ENCODE results near the gene KCTD5.
A peak's percentile ranks its signal among the peaks of the same experiment; 100 is the strongest.
"Not testable (repeated sequence)": the region's sequence is repeated elsewhere in the genome, so short reads cannot be mapped to it uniquely, and the experiment has no call there.

The KCTD5 gene

GRCh38 chr16:2663553-2664546 is 18.5 kb upstream of the KCTD5 start:
- TF ChIP-seq TAF1 (IDR thresholded peaks at IDR 0.05; ENCODE audit: low read depth, low read length): no peak
- no peak for TF ChIP-seq POU2F2 (IDR thresholded peaks at IDR 0.05; ENCODE audit: low read depth, low read length)
- no peak for FAIRE-seq
- no peak for DNase-seq (ENCODE audit: insufficient read length, low spot score)

- DNase-seq (ENCODE audit: insufficient read length, low spot score): no peak
- FAIRE-seq: no peak
- TF ChIP-seq POLR2A (IDR thresholded peaks at IDR 0.05; ENCODE audit: low read depth, low read length) (no peak), PAX5 (IDR thresholded peaks at IDR 0.05; ENCODE audit: insufficient read depth, low read length, severe bottlenecking) (no peak), TAF1 (IDR thresholded peaks at IDR 0.05; ENCODE audit: low read depth, low read length) (no peak)
These were observed 17.7 kb upstream of the KCTD5 start for GRCh38 chr16:2664574-2664982.

- DNase-seq (ENCODE audit: insufficient read length, low spot score); FAIRE-seq: not testable (repeated sequence)
These were observed 15.7 kb upstream of the KCTD5 start for GRCh38 chr16:2666671-2667070.

GRCh38 chr16:2669587-2669986 is 12.7 kb upstream of the KCTD5 start:
- FAIRE-seq: not testable (repeated sequence)

GRCh38 chr16:2670017-2670416 is 12.3 kb upstream of the KCTD5 start:
- FAIRE-seq; DNase-seq (ENCODE audit: insufficient read length, low spot score): not testable (repeated sequence)

More at GRCh38 chr16:2669587-2669986, 12.7 kb upstream of the KCTD5 start:
- DNase-seq (ENCODE audit: insufficient read length, low spot score): not testable (repeated sequence)

- FAIRE-seq: peak; percentile 77
- not testable (repeated sequence) for DNase-seq (ENCODE audit: insufficient read length, low spot score)
These were observed 11.1 kb upstream of the KCTD5 start for GRCh38 chr16:2671193-2671592.

GRCh38 chr16:2671741-2672140 is 10.6 kb upstream of the KCTD5 start:
- no peak for FAIRE-seq
- no peak for DNase-seq (ENCODE audit: insufficient read length, low spot score)
- no peak for TF ChIP-seq PAX5 (IDR thresholded peaks at IDR 0.05; ENCODE audit: insufficient read depth, low read length, severe bottlenecking)
- no peak for TF ChIP-seq POLR2A (IDR thresholded peaks at IDR 0.05; ENCODE audit: low read depth, low read length)
- no peak for TF ChIP-seq TAF1 (IDR thresholded peaks at IDR 0.05; ENCODE audit: low read depth, low read length)
- TF ChIP-seq POLR2AphosphoS5 (IDR thresholded peaks at IDR 0.05; ENCODE audit: low read depth, low read length): no peak
- TF ChIP-seq POU2F2 (IDR thresholded peaks at IDR 0.05; ENCODE audit: low read depth, low read length): no peak
- TF ChIP-seq SPI1 (IDR thresholded peaks at IDR 0.05; ENCODE audit: low read depth, low read length): no peak

GRCh38 chr16:2673066-2673999 is 9.0 kb upstream of the KCTD5 start:
- peak; percentile 57 for FAIRE-seq
- no peak for TF ChIP-seq POU2F2 (IDR thresholded peaks at IDR 0.05; ENCODE audit: low read depth, low read length)
- TF ChIP-seq POLR2AphosphoS5 (IDR thresholded peaks at IDR 0.05; ENCODE audit: low read depth, low read length): peak; percentile 49; the same call in 1 of the 2 replicates
- TF ChIP-seq PAX5 (IDR thresholded peaks at IDR 0.05; ENCODE audit: insufficient read depth, low read length, severe bottlenecking): no peak
- 0 out of 2 replicates have a peak, but pooled peaks have one; percentile 21 for TF ChIP-seq POLR2A (IDR thresholded peaks at IDR 0.05; ENCODE audit: low read depth, low read length)
- peak; percentile 61; the same call in 1 of the 2 replicates for TF ChIP-seq TAF1 (IDR thresholded peaks at IDR 0.05; ENCODE audit: low read depth, low read length)
- no peak for TF ChIP-seq SPI1 (IDR thresholded peaks at IDR 0.05; ENCODE audit: low read depth, low read length)

GRCh38 chr16:2675021-2675420 is 7.3 kb upstream of the KCTD5 start:
- FAIRE-seq: no peak
- TF ChIP-seq POU2F2 (IDR thresholded peaks at IDR 0.05; ENCODE audit: low read depth, low read length): no peak

More at GRCh38 chr16:2673066-2673999, 9.0 kb upstream of the KCTD5 start:
- DNase-seq (ENCODE audit: insufficient read length, low spot score): peak; percentile 93

GRCh38 chr16:2675714-2676113 is 6.6 kb upstream of the KCTD5 start:
- no peak for TF ChIP-seq SPI1 (IDR thresholded peaks at IDR 0.05; ENCODE audit: low read depth, low read length)
- no peak for TF ChIP-seq POU2F2 (IDR thresholded peaks at IDR 0.05; ENCODE audit: low read depth, low read length)
- TF ChIP-seq POLR2A (IDR thresholded peaks at IDR 0.05; ENCODE audit: low read depth, low read length): no peak
- TF ChIP-seq POLR2AphosphoS5 (IDR thresholded peaks at IDR 0.05; ENCODE audit: low read depth, low read length): no peak
- TF ChIP-seq PAX5 (IDR thresholded peaks at IDR 0.05; ENCODE audit: insufficient read depth, low read length, severe bottlenecking): no peak
- TF ChIP-seq TAF1 (IDR thresholded peaks at IDR 0.05; ENCODE audit: low read depth, low read length): no peak
- FAIRE-seq (no peak), DNase-seq (ENCODE audit: insufficient read length, low spot score) (no peak)

More at GRCh38 chr16:2675021-2675420, 7.3 kb upstream of the KCTD5 start:
- no peak for DNase-seq (ENCODE audit: insufficient read length, low spot score)

- DNase-seq (ENCODE audit: insufficient read length, low spot score); FAIRE-seq: not testable (repeated sequence)
These were observed 5.4 kb upstream of the KCTD5 start for GRCh38 chr16:2676937-2677336.

- not testable (repeated sequence) for DNase-seq (ENCODE audit: insufficient read length, low spot score); FAIRE-seq
These were observed 3.9 kb upstream of the KCTD5 start for GRCh38 chr16:2678206-2678965.

- FAIRE-seq; DNase-seq (ENCODE audit: insufficient read length, low spot score): not testable (repeated sequence)
These were observed 2.4 kb upstream of the KCTD5 start for GRCh38 chr16:2679902-2680301.

- DNase-seq (ENCODE audit: insufficient read length, low spot score); FAIRE-seq: not testable (repeated sequence)
These were observed 2.0 kb upstream of the KCTD5 start for GRCh38 chr16:2680360-2680759.

GRCh38 chr16:2683041-2683440 is 718 bp downstream of the KCTD5 start:
- not testable (repeated sequence) for FAIRE-seq; DNase-seq (ENCODE audit: insufficient read length, low spot score)
